Measurements from ENCODE around the gene SELENOW.

- TF ChIP-seq CTCF (IDR thresholded peaks at IDR 0.05; ENCODE audit: extremely low read depth in 1 of 2, insufficient read depth in 1 of 2, low read depth in 1 of 2, low read length in 2 of 2) = no peak
- TF ChIP-seq POLR2A (IDR thresholded peaks at IDR 0.05; ENCODE audit: low read depth, low read length) = peak; percentile 93
Observed at GRCh38 chr19:47778049-47778953, at the start of gene SELENOW.

Measured in endothelial cell of umbilical vein (primary cell).